Skeletal muscle tissue (tissue), 4 donors: ENCODE data around the gene TMEM109. TPM values are rescaled to one million over a fixed set of nuclear protein-coding genes. Genes with fewer than 3 reads are reported as not detected.

Source experiments
- H3K27ac ChIP-seq: one replicate; pipeline ENCODE4 v1.7.0; 2013; ENCODE audit warnings: mild to moderate bottlenecking, low read depth, low read length, inconsistent platforms
- H3K27me3 ChIP-seq, 3 donors: one replicate each; pipeline ENCODE4 v1.7.0; 2013; ENCODE audit warnings: low read length in 3 of 3; ENCODE audit not compliant: control insufficient read depth in 3 of 3, insufficient read depth in 3 of 3
- H3K36me3 ChIP-seq, 3 donors: one replicate each; pipeline ENCODE4 v1.7.0; 2013; ENCODE audit warnings: low read length in 3 of 3; ENCODE audit not compliant: control insufficient read depth in 3 of 3, insufficient read depth in 3 of 3
- H3K4me1 ChIP-seq, 3 donors: one replicate each; pipeline ENCODE4 v1.7.0; 2013; ENCODE audit warnings: low read length in 3 of 3, mild to moderate bottlenecking in 3 of 3; ENCODE audit not compliant: control insufficient read depth in 3 of 3, insufficient read depth in 3 of 3
- H3K4me3 ChIP-seq, 3 donors: one replicate each; pipeline ENCODE4 v1.7.0; 2013; ENCODE audit warnings: low read length in 3 of 3
- H3K9ac ChIP-seq, 3 donors: one replicate each; pipeline ENCODE4 v1.7.0; 2013; ENCODE audit warnings: low read length in 3 of 3, mild to moderate bottlenecking in 3 of 3, moderate library complexity in 2 of 3, low read depth in 1 of 3
- H3K9me3 ChIP-seq, 3 donors: one replicate each; pipeline ENCODE4 v1.7.0; 2013; ENCODE audit warnings: low read length in 3 of 3; ENCODE audit not compliant: control insufficient read depth in 3 of 3
- total RNA-seq: library from RNA; depleted of rRNA; stranded (reverse); fragments of >200 nt; gene quantifications from one replicate; pipeline ENCODE4 v1.2.3, GENCODE V29; 2014
- donor health status: Osteomylitis.

TMEM109 gene
- total RNA-seq, 1 donor from 2014 or later = 45.4 TPM

DNA sequence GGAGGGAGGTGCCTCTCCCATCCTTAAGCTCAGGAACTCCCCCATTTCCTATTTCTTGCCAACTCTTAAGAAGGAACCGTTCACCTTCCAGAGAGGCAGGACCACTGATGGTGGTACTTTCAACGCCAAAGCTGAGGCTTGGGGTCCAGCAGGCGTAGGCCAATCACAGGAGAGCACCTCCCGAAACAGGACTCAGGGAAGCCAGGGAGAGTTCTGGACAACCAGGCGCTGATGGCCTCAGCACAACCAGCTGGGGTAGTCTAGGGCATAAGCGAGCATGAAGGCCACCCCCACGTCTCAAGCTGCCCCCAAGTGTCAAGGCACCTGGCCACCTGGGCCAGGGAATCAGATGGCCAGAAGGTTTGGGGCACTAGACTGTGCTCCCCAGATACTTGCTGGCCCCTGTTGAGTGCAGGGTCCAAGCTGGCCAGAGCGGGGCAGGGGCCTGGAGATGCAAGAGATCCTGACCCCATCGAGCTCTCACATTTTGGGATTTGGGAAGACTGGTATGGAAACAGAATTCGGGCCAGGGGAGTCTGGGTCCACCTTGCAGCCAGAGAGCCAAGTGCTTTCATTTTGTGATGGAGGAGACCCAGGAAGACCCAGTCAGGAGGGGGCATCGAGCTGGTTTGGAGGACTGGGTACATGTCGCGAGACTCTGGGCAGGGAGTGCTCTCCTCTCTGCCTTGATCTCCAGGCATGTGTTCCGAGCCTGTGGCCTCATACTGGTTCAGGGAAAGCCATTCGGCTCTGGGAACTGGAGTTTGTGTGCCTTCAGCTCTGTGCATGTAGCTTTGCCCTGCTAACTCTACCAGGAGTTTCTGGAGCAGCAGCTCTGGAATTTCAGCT lies 58.4 kb downstream of the TMEM109 start:
- no peaks in the 10 kb centered on the region for H3K9me3 ChIP-seq
- H3K4me1 ChIP-seq = no peaks in the 10 kb centered on the region
- H3K36me3 ChIP-seq = no peaks in the 10 kb centered on the region
- H3K9ac ChIP-seq = peak overlapping the region in 1 of 3 donors; percentile 25
- H3K4me3 ChIP-seq = no peak overlapping the region
- no peaks in the 10 kb centered on the region for H3K27me3 ChIP-seq
- H3K27ac ChIP-seq = no peak overlapping the region

Other genes starting within 250 kb of the TMEM109 start
- gene MS4A8, start 214.5 kb upstream of the TMEM109 start, total RNA-seq = 3.7 TPM
- gene MS4A18, start 189.4 kb upstream of the TMEM109 start, total RNA-seq = not detected
- gene MS4A15, start 157.3 kb upstream of the TMEM109 start, total RNA-seq = not detected
- gene MS4A10, start 128.8 kb upstream of the TMEM109 start, total RNA-seq = not detected
- 4.7 TPM for gene CCDC86, start 72.0 kb upstream of the TMEM109 start, total RNA-seq
- 0.52 TPM for gene PTGDR2, start 58.2 kb upstream of the TMEM109 start, total RNA-seq
- gene ZP1, start 46.6 kb upstream of the TMEM109 start, total RNA-seq = not detected
- 27.7 TPM for gene PRPF19, start 7.6 kb upstream of the TMEM109 start, total RNA-seq
- 14.6 TPM for gene TMEM132A, start 10.3 kb downstream of the TMEM109 start, total RNA-seq
- gene SLC15A3, start 38.0 kb downstream of the TMEM109 start, total RNA-seq = 16.7 TPM
- under 0.01 TPM for gene CD6, start 57.5 kb downstream of the TMEM109 start, total RNA-seq
- gene CD5, start 188.3 kb downstream of the TMEM109 start, total RNA-seq = not detected
- gene VPS37C, start 247.3 kb downstream of the TMEM109 start, total RNA-seq = 5.7 TPM